M059J (cell line): ENCODE measurements around the gene CLSTN1. TPM values are rescaled to one million over a fixed set of nuclear protein-coding genes. Genes with fewer than 3 reads are reported as not detected.
A peak's percentile ranks its signal among the peaks of the same experiment; 100 is the strongest.

ENCODE experiments used
- DNase-seq: peaks from one replicate; pipeline ENCODE4 v3.0.0-alpha.2; 2012; ENCODE audit warnings: low read depth
- total RNA-seq: library from RNA; depleted of rRNA; stranded (reverse); fragments of >200 nt; shearing (Covaris generic); gene quantifications from 2 replicates; pipeline ENCODE4 v1.2.3, GENCODE V29; 2014

Gene CLSTN1
- total RNA-seq, 1 experiment from 2014 or later = 97.5 TPM

- DNase-seq = no peak
Measured at GRCh38 chr1:9730096-9730901, 93.5 kb downstream of the CLSTN1 start.

DNA sequence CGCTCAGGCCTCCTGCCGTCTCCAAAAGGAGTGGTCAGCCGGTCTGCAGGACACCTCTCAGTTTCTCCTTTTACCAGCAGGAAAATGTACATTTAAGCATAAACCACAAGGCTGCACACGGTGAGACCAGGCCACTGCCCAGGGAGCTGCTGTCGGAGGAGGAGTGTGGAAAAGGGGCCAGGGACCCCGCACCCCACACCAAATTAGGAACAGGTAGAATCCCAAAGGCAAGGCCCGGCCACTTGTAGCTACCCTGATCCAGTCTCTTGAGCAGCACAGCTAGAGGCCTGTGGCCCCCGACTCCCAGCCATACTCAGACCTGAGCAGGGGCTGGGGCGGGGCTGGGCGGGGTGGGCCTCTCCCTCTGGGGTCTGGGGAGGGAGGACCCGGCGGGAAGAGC lies 94.2 kb downstream of the CLSTN1 start:
- DNase-seq = no peak

DNA sequence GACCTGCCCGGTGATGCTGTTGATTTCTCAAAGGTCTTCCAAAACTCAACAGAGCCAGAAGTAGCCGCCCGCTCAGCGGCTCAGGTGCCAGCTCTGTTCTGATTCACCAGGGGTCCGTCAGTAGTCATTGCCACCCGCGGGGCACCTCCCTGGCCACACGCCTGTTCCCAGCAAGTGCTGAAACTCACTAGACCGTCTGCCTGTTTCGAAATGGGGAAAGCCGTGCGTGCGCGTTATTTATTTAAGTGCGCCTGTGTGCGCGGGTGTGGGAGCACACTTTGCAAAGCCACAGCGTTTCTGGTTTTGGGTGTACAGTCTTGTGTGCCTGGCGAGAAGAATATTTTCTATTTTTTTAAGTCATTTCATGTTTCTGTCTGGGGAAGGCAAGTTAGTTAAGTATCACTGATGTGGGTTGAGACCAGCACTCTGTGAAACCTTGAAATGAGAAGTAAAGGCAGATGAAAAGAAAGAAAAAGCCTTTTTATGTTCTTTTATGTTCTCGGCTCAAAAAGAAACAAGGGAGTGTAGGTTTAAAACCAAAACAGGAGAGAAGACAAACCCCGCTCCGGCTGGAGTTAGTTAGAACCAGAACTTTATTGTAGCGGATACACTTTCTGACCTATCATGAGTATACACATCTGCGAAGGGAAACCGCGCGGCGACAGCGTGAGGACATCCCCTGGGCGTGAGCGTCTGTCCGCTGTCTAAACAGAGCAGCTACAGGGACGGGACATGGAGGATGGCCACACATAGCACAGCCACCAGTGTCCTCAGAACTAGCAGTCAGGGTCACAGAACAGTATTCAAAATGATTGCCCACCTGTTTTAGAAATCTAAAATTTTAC lies 95.1 kb downstream of the CLSTN1 start:
- no peak for DNase-seq

GRCh38 chr1:9726905-9727595 lies 96.7 kb downstream of the CLSTN1 start:
- DNase-seq = no peak

GRCh38 chr1:9726406-9726805 lies 97.4 kb downstream of the CLSTN1 start:
- DNase-seq = no peak

GRCh38 chr1:9724706-9725476 lies 98.9 kb downstream of the CLSTN1 start:
- peak; percentile 60 for DNase-seq

GRCh38 chr1:9723926-9724325 lies 99.8 kb downstream of the CLSTN1 start:
- no peak for DNase-seq

DNA sequence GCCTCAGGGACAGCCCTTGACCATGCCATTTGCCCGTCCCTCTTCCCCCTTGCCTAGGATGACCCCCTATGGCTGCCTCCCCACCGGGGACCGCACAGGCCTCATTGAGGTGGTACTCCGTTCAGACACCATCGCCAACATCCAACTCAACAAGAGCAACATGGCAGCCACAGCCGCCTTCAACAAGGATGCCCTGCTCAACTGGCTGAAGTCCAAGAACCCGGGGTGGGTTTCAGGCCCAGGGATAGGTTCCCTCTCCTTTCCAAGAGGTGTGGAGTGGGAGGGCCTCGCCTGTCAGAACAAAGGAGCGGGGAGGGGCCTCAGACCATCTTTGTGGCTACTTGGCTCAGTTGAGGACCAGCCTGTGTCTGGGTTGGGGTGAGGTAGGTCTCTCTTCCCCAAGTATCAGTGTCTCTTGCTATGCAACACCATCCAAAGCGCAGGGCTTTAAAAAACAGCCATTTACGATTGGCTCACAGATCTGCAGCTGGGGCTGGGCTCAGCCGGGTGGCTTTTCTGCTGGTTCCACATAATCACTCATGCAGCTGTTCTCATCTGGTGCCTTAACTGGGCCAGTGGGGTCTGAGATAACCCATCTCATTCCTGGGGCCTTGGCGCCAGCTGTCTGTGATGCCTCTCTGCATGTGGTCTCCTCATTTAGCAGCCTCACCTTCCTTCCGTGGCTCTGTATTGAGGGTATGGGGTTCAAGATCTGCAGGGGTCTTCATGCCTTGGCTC lies 100.5 kb downstream of the CLSTN1 start:
- no peak for DNase-seq

DNA sequence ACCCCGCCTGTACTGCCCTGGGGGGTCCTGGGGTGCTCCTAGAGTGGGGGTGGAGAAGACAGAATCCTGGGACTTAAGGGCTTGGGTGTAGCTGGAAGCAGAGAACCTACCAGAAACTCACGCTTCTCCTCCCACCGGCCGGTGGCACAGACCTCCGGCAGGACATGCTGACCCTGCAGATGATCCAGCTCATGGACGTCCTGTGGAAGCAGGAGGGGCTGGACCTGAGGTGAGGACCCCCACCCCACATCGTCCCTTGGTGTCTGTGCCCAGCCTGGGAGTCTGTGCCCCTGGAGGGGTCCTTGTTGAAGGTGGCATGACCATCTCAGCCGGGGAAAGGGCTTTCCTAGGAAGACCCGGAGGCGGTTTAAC lies 101.4 kb downstream of the CLSTN1 start:
- DNase-seq = no peak

GRCh38 chr1:9721606-9722377 lies 102.0 kb downstream of the CLSTN1 start:
- no peak for DNase-seq

- no peak for DNase-seq
Measured at GRCh38 chr1:9720785-9721605, 102.8 kb downstream of the CLSTN1 start.

DNA sequence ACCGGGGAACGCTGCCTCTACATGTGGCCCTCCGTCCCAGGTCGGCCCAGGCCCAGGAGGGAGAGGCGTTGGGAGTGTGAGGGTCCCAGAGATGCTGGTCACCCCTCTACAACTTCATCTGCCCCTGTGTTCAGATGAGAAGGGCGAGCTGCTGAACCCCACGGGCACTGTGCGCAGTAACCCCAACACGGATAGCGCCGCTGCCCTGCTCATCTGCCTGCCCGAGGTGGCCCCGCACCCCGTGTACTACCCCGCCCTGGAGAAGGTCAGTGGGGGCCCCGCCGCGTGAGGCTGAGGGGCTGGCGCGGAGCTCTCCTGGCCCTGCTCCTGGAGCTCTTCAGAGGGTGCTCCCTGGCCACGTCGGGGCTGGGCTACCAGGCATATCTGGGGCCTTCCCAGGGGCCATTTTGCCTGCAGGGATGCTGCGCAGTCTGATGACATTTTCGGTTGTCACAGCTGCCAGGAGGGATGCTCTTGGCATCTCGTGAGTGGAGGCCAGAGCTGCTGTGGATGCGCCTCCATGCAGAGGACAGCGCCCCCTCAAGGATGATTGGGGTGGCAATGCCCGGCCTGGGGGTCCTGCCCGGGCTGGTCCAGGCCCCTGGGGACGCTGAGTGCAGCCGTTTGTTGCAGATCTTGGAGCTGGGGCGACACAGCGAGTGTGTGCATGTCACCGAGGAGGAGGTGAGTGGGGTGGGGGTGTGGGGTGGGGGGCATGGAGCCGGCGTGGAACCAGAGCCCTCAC lies 103.6 kb downstream of the CLSTN1 start:
- DNase-seq = no peak

- DNase-seq = no peak
Measured at GRCh38 chr1:9718006-9718680, 105.6 kb downstream of the CLSTN1 start.

- no peak for DNase-seq
Measured at GRCh38 chr1:9717193-9718005, 106.4 kb downstream of the CLSTN1 start.

DNA sequence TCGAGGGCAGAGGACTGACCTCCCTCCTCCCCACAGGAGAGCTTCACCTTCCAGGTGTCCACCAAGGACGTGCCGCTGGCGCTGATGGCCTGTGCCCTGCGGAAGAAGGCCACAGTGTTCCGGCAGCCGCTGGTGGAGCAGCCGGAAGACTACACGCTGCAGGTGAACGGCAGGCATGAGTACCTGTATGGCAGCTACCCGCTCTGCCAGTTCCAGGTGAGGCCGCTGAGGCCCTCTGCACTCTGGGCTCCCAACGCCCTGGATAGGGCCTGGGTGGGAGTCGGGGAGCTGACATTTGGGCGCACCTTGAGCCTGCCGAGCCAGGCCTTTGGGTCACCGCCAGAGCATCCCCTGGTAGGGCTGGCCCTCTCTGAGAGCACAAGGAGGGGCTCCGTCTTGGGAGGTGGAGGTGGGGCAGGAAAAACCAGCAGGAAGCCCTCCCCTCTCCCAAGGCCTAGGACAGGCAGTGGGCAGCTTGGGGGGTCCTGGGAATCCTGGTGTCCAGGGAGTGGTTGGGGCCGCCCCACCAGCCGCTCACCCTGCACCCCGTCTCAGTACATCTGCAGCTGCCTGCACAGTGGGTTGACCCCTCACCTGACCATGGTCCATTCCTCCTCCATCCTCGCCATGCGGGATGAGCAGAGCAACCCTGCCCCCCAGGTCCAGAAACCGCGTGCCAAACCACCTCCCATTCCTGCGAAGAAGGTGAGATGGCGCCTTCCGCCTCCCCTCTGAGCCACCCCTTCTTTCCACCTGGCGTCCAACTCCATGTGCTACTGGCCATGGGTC lies 107.2 kb downstream of the CLSTN1 start:
- DNase-seq = no peak

- DNase-seq = no peak
Measured at GRCh38 chr1:9715536-9716226, 108.1 kb downstream of the CLSTN1 start.
